HG03280 (cell line): ENCODE measurements around the gene TRUB2.

Source experiments
- ATAC-seq: cut with Tn5 transposase; IDR thresholded peaks from one replicate; pipeline ENCODE4 v1.9.1; 2021; ENCODE audit warnings: mild to moderate bottlenecking, moderate library complexity; ENCODE audit not compliant: unreplicated experiment

The TRUB2 gene

DNA sequence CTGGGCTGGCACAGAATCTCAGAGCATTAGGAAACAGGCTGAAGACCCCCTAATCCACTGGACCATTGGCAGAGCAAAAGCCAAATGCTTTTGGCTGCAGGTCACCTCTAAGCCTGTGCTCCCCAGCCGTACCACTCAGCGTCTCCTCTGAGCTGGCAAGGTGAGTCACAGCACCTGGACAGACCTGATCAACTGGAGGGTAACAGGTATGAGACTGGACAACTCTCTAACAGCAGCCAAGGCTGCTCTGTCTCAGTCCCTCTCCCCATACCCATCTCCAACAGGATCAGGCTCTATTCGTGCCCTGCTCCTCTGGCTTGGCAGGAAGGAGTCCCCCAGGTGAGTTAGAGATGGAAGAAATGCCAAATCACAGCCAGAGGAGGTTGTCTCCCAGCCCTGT, 51.1 kb downstream of the TRUB2 start:
- ATAC-seq = no peak

DNA sequence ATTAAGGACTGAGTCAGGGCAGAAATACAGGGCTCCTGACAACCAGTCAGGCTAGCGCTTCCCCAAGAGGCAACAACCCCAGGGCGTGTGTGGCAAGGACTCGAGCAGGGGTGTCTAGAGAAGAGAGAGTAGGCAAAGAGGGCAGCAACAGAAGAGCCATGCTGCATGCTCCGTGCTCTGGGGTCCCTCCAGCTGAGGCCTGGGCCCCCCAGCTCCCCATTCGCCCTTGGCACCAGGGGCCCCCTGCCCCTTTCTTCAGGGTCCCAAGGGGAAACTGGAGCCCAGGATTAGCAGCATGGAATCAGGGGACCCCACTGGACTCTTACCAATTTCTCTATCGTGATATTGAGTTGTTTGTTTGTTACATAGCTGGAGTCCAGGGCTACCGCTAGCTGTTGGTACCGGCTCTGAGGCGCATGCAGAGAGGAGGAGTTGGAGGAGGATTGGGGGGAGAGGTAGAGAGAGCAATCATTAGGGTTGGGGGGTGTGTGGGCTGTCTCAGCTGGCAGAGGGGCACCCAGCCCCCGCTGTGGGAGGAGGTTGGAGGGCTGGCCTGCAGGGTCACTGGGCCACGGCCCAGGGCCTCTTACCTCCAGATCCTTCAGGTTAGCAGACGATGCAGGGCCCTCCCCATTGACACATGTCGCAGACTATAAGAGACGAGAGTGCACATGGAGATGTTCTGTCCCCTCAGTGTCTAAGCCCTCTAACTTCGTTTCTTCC, 55.2 kb downstream of the TRUB2 start:
- no peak for ATAC-seq

DNA sequence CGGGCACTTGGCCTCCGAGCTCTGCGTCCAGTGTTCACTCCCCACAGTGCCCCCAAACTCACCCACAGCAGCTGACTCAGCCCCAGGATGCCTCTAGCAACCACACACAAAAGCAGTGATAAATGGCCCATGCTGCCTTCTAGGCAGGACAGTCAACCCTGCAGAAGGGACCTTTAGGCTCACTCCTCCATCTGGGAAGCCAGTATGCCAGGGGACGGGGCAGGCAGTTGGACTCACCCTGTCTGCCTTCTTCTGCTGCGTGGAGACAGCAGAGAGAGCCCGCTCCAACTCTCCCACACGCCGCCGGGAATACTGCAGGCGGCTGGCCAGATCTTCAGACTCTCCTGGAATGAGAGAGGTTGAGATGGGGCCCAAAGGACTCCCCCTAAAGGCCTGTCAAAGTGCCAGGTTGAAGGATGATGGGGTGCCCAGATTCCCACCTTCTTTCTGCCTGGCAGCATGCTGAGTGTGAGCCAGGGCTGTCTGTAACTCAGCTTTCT, 56.8 kb downstream of the TRUB2 start:
- no peak for ATAC-seq

DNA sequence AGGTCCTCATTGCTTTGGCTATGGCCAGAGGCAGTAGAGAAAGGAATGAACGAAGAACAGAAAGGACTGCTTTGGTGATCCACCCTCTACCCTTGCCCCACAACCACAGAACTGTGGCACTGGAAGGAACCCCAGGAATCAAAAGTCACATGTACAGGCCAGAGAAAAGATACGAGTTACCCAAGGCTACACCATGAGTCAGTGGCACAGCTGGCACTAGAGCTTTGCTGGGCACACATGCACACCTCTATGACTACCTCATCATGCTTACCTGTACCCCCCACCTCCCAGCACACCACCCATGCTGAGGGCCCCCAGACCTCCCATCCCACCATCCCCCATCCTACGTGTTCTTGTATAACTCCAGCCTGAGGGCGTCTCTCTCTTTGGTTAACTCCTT, 59.6 kb downstream of the TRUB2 start:
- no peak for ATAC-seq

DNA sequence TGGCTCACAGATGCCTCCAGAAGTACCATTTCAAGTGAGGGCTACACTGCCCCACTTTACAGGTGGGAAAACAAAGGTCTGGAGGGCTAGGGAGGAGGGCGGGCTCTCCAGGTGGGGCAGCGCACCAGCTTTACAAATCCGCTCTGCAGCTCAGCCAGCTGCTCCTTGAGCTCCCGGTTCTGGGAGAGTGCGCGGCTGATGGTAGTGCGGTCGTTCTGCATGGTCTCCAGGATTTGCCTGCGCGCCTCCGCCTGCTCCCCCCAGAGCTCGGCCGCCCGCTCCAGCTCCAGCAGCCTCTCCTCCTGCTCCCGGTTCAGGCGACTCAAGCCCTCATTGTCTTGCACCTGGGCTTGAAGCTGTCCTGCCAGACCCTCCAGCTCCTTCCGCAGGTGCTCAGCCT, 61.9 kb downstream of the TRUB2 start:
- no peak for ATAC-seq

DNA sequence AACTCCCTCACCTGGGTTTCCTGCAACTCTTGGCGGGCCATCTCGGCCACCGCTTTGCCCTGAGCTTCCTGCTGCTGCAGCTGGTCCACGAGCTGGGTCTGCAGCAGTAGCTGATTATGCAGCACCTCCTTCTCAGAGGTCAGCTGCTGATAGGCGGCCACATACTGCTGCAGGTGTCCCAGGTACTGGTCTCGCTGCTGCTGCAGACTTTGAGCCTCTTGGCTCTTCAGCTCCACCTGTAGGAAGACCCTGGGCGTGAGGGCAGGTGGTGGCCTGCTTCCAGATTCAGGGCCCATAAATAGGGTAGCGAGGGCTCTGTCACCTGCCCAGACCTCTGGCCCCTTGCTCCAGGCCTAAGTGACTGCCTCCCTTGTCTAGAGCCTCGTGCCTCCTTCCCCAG, 63.1 kb downstream of the TRUB2 start:
- ATAC-seq = no peak

DNA sequence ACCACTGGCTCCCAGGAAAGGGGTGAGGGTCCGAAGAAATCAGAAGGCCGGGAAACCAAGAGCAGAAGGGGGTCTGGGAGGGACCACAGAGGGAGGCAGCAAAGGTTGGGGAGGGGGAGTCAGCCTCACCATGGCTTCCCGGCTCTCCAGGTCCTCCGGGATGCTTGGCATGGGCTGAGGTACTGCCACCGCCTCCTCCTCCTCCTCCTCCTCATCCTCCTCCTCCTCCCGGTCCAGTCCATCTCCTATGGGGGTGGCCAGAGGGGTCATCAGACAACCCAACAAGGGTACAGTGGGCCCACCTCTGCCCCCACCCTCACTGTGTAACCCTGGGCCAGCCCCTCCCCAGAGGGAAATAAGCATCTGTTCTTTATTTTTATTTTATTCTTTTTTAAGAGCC, 63.9 kb downstream of the TRUB2 start:
- no peak for ATAC-seq

DNA sequence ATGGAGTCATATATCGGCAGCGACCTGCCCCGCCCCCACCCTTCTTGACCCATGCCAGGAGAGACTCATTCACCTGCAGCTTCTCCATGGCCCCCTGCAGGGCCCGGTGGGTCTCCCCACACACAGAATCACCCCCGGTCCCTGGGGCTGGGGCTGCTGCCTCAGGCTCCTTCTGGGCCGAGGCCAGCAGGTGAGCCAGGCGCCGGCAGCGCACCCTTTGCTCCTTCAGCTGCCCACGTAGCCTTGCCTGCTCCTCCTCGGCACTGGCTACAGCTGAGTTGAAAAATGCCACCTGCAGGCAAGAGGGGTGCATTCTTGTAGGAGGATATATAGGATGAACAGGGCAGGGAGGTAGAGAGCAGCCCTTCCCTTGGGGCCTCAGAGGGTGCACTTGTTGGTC, 64.3 kb downstream of the TRUB2 start:
- ATAC-seq = no peak

DNA sequence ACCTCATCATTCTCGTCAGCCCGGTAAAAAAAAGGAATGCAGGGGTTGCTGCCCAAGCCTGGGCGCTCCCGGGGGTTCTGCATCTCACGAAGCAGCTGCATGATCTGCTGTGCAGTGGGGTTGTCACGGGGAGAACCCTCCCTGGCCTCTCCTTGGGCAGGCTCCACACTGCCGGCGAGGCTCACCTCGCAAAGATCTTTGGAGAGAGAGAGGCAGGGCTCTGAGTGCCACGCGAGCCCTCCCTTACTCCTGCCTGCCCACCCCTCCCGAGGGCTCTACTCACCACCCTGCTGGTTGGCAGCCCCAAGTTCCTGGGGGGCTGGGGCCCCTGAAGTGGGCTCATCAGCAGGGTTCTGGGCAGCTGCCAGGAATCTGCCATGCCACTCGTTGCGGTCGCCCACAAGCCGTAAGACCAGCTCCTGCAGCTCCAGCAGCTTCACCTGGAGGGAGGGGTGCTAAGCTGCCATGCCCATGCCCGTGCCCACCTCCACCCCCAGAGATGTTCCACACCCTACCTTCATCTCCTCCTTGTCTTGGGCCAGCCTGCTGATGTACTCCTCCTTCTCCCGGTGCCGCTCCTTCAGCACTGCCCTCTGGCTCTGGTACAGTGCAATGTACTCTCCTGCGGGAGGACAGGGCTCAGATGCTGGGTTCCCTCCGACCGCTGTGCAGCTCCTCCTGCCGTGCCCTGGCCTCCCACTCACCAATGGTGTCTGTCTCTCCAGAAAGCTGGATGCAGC, 65.0 kb downstream of the TRUB2 start:
- ATAC-seq = no peak
